NCI-H345 treated with DMSO at 0.1 percent for 48 hours (cell line): ENCODE data around the gene ATP9A.
"Not testable (repeated sequence)": the region's sequence is repeated elsewhere in the genome, so short reads cannot be mapped to it uniquely, and the experiment has no call there.

Experiments used
- DNase-seq: peaks from one replicate; lab custom pipeline; 2025; ENCODE audit not compliant: unreplicated experiment; lab: John Stamatoyannopoulos, UW

The ATP9A gene

DNA sequence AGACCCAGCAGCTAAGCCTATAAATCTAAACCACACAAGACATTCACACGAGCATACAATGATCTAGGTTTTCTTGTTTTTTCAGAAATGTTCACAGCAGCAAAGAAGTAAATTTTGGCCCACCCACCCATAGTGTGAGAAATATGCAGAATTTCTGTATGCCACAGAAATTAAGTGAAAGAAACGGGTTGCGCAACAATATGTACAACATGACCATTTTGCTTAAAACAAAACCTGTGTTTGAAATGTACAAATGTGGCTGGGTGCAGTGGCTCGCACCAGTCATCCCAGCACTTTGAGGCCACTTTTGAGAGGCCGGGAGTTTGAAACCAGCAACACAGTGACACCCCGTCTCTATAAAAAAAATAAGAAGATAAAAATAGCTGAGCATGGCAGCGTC is 24.8 kb upstream of the ATP9A start:
- DNase-seq: no peak

- DNase-seq: no peak
These were observed 23.4 kb upstream of the ATP9A start for GRCh38 chr20:51791626-51792025.

GRCh38 chr20:51790256-51790655 is 22.1 kb upstream of the ATP9A start:
- no peak for DNase-seq

DNA sequence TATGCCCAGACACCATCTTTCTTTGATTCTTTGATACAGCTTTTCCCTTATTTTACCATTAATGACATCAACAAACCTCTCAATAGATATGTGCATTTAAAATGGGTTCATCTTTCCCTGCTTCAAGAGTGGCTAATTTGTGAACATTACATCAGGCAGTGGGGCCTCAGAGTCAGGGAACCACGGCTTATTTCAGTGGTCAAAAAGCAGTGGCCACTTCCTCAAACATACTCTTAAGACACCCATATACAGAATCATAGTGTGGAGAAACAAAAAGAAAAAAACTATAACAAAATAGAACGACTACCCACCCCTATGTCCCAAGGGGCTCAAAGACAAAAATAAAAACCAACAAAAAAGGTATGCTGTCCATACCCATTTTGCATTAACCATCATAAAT is 21.2 kb upstream of the ATP9A start:
- no peak for DNase-seq

- DNase-seq: no peak
These were observed 20.6 kb upstream of the ATP9A start for GRCh38 chr20:51788822-51789221.

- DNase-seq: no peak
These were observed 16.1 kb upstream of the ATP9A start for GRCh38 chr20:51784299-51784698.

DNA sequence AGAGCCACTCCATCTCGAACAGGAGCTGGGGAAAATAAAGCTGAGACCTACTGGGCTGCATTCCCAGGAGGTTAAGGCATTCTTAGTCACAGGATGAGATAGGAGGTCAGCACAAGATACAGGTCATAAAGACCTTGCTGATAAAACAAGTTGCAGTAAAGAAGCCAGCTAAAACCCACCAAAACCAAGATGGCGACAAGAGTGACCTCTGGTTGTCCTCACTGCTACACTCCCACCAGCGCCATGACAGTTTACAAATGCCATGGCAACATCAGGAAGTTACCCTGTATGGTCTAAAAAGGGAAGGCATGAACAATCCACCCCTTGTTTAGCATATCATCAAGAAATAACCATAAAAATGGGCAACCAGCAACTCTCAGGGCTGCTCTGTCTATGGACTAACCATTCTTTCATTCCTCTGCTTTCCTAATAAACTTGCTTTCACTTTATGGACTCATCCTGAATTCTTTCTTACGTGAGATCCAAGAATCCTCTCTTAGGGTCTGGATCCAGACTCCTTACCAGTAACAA is 10.1 kb upstream of the ATP9A start:
- DNase-seq: not testable (repeated sequence)

DNA sequence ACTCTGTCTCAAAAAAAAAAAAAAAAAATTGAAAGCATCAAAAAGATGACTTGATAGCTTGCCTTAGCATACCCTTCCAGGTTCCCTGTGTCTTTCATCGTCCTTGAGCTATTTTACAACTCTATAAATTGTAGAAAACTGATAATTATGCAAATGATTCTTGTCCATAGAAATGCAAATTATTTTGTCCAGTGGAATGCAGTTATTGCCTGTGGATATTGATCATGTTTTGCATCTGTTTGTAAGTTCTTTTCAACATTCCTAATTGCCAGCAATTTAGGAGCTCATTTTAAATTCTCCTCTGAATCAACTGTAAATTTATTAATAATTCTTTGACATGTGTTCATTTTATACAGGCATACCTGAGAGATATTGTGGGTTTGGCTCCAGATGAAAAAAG is 7.1 kb upstream of the ATP9A start:
- no peak for DNase-seq

DNA sequence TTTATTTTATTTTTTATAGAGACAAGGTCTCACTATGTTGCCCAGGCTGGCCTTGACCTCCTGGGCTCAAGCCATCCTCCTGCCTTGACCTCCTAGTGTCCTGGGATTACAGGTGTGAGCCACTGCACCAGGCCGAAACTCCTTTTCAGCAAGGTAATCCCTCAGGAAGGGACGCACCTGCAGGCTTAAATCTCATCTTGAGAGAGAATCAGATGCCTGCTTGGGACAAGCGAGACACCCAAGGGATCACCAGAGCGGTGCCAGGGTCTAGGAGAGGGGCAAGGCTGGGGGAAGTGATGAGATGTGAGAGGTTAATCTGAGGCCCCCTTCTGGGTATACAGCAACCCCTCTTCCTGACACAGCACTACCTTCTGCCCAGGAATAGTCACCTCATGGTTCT is 4.0 kb upstream of the ATP9A start:
- no peak for DNase-seq

GRCh38 chr20:51769976-51770615 is 1.9 kb upstream of the ATP9A start:
- DNase-seq: no peak

- no peak for DNase-seq
These were observed 748 bp upstream of the ATP9A start for GRCh38 chr20:51768759-51769517.

- peak; percentile 95 for DNase-seq
These were observed 960 bp downstream of the ATP9A start for GRCh38 chr20:51766994-51767866.

GRCh38 chr20:51765381-51765780 is 2.8 kb downstream of the ATP9A start:
- DNase-seq: not testable (repeated sequence)

DNA sequence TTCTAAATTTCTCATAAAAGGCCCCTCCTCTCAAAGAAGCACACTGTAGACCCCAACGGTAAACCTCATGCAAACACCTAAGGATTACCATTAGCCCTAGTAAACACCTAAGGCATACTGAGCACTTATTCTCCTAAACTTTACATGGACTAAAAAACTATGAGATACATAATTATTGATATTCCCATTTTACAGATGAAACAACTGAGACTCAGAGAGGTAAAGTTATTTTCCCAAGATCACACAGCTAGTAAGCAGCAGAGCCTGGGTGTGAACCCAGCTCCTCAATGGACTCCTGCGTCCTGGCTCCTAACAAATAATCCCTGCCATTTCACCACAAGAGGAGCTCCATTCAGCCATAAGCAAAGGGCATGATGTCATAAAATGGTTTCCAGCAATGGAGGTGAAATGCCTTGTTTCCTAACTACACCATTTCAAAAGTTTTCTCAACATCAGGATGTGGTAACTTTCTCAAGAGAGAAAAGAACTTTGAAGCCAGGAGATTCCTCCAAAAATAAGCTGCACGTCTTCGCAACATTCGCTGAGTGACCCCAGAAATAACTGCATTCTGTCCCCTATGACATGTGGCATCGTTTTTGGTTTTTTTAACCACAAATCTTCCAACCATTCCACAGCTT is 4.1 kb downstream of the ATP9A start:
- DNase-seq: no peak

GRCh38 chr20:51760905-51761546 is 7.2 kb downstream of the ATP9A start:
- DNase-seq: no peak

GRCh38 chr20:51759769-51760510 is 8.2 kb downstream of the ATP9A start:
- no peak for DNase-seq

DNA sequence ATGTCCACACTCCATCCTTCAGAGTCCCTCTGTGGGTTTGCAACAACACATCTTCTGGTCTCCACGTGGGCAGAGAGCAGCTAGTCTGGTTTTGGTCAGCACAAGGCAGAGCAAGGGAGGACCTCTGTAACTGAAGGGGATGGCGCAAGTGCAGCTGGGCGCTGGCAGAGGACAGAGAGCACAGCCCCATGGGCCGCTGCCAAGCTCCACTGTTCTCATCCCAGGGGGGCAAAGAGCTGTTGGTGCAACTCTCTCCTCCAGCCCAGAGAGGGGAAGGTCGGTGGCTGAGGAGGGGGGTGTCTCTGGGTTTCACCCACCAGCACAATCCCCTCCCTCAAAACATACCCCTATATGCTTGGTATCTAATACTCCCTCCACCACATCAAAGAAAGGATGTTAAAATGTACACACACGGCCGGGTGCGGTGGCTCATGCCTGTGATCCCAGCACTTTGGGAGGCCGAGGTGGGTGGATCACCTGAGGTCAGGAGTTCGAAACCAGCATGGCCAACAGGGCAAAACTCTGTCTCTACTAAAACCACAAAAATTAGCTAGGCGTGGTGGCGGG is 9.1 kb downstream of the ATP9A start:
- no peak for DNase-seq

- no peak for DNase-seq
These were observed 11.0 kb downstream of the ATP9A start for GRCh38 chr20:51757226-51757625.

GRCh38 chr20:51756653-51757052 is 11.5 kb downstream of the ATP9A start:
- DNase-seq: no peak

DNA sequence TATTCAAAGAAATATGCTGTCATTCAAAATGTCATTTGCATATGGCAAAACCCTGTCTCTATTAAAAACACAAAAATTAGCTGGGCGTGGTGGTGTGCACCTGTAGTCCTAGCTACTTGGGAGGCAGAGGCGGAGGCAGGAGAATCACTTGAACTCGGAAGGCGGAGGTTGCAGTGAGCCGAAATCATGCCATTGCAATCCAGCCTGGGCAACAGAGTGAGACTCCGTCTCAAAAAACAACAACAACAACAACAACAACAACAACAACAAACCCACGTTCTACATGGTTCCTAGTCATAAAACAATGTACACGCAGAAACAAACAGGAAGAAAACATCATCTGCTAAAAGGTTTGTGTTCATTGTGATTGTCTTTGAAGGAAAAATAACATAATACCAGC is 15.0 kb downstream of the ATP9A start:
- DNase-seq: not testable (repeated sequence)
